CD4-positive, alpha-beta T cell treated with Interleukin-12 subunit alpha and Interleukin-12 subunit beta, for 1 hour (primary cell): ENCODE results near the gene EIF4E2.
"Not testable (repeated sequence)": the region's sequence is repeated elsewhere in the genome, so short reads cannot be mapped to it uniquely, and the experiment has no call there.

Source experiments
- DNase-seq: peaks from one replicate; pipeline ENCODE4 v3.0.0-alpha.2; 2020

The EIF4E2 gene

GRCh38 chr2:232570481-232570880 lies 20.0 kb downstream of the EIF4E2 start:
- not testable (repeated sequence) for DNase-seq

GRCh38 chr2:232571026-232571474 lies 20.6 kb downstream of the EIF4E2 start:
- no peak for DNase-seq

GRCh38 chr2:232573042-232573441 lies 22.6 kb downstream of the EIF4E2 start:
- DNase-seq: no peak

- no peak for DNase-seq
These were observed 23.4 kb downstream of the EIF4E2 start for GRCh38 chr2:232573771-232574435.

GRCh38 chr2:232574674-232575403 lies 24.4 kb downstream of the EIF4E2 start:
- DNase-seq: no peak

GRCh38 chr2:232575404-232575746 lies 24.9 kb downstream of the EIF4E2 start:
- no peak for DNase-seq

GRCh38 chr2:232576995-232577394 lies 26.5 kb downstream of the EIF4E2 start:
- DNase-seq: no peak

GRCh38 chr2:232577841-232578240 lies 27.4 kb downstream of the EIF4E2 start:
- no peak for DNase-seq

GRCh38 chr2:232578626-232579025 lies 28.1 kb downstream of the EIF4E2 start:
- no peak for DNase-seq

GRCh38 chr2:232580648-232580981 lies 30.1 kb downstream of the EIF4E2 start:
- no peak for DNase-seq

GRCh38 chr2:232581725-232582124 lies 31.2 kb downstream of the EIF4E2 start:
- DNase-seq: no peak

GRCh38 chr2:232584238-232584637 lies 33.7 kb downstream of the EIF4E2 start:
- no peak for DNase-seq

- no peak for DNase-seq
These were observed 36.5 kb downstream of the EIF4E2 start for GRCh38 chr2:232586943-232587505.

GRCh38 chr2:232587512-232587911 lies 37.0 kb downstream of the EIF4E2 start:
- DNase-seq: no peak

- DNase-seq: no peak
These were observed 37.5 kb downstream of the EIF4E2 start for GRCh38 chr2:232588031-232588430.

- no peak for DNase-seq
These were observed 38.4 kb downstream of the EIF4E2 start for GRCh38 chr2:232588680-232589585.

GRCh38 chr2:232592772-232593395 lies 42.4 kb downstream of the EIF4E2 start:
- DNase-seq: no peak

- DNase-seq: no peak
These were observed 43.5 kb downstream of the EIF4E2 start for GRCh38 chr2:232593982-232594381.

GRCh38 chr2:232597362-232598079 lies 47.0 kb downstream of the EIF4E2 start:
- DNase-seq: no peak

GRCh38 chr2:232598293-232598692 lies 47.8 kb downstream of the EIF4E2 start:
- DNase-seq: no peak

GRCh38 chr2:232600053-232600773 lies 49.7 kb downstream of the EIF4E2 start:
- DNase-seq: no peak
